ENCODE results near the gene CNBD2.
"Not testable (repeated sequence)": the region's sequence is repeated elsewhere in the genome, so short reads cannot be mapped to it uniquely, and the experiment has no call there.

Gene CNBD2

DNA sequence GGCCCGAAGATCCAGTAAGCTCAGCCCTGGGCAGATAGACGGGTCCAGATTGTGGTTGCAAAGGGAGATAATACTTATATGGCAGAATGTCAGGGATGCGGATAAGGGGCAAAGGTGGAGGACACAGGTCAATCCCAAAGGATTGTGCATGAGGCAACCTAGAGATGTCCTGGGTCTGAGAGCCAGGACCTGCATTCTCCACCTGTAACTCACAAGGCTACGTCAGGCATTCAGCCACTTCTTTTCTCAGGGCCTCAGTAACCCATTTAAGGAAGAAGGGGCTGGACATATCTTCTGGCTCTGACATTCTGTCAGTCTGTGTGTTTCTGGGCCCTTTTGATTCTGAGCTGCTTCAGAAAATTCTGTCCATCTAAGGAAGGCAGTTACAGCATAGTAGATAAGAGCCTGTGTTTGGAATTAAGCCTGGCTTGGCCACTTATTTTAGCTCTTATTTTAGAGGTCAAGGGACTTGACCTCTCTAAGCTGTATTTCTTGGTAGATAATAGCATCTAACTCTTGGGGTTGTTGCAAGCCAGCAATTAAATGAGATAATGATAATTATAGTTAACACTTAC lies 40.2 kb downstream of the CNBD2 start:
- Histone ChIP-seq H3K9me3 (ENCODE audit: control insufficient read depth, low read length) (no peaks in the 10 kb centered on the region), H3K9ac (ENCODE audit: low read length) (no peak overlapping the region), H3K36me3 (ENCODE audit: control insufficient read depth, insufficient read depth, low read length) (no peaks in the 10 kb centered on the region), H3K4me1 (ENCODE audit: control insufficient read depth, insufficient read depth, low read length) (no peaks in the 10 kb centered on the region), H3K27me3 (ENCODE audit: control insufficient read depth, insufficient read depth, low read length) (peaks cover 4% of the 10 kb centered on the region), H3K4me3 (ENCODE audit: low read length) (no peak overlapping the region)

- H3K4me3 ChIP-seq (ENCODE audit: low read length): no peak overlapping the region
- H3K36me3 ChIP-seq (ENCODE audit: control insufficient read depth, insufficient read depth, low read length): no peaks in the 10 kb centered on the region
- H3K4me1 ChIP-seq (ENCODE audit: control insufficient read depth, insufficient read depth, low read length): no peaks in the 10 kb centered on the region
- no peaks in the 10 kb centered on the region for H3K27me3 ChIP-seq (ENCODE audit: control insufficient read depth, insufficient read depth, low read length)
- H3K9ac ChIP-seq (ENCODE audit: low read length): no peak overlapping the region
- H3K9me3 ChIP-seq (ENCODE audit: control insufficient read depth, low read length): no peaks in the 10 kb centered on the region
Measured at GRCh38 chr20:36010076-36010475, 41.7 kb downstream of the CNBD2 start.

GRCh38 chr20:36010825-36011224 lies 42.4 kb downstream of the CNBD2 start:
- H3K9me3 ChIP-seq (ENCODE audit: control insufficient read depth, low read length): no peaks in the 10 kb centered on the region
- H3K4me1 ChIP-seq (ENCODE audit: control insufficient read depth, insufficient read depth, low read length): no peaks in the 10 kb centered on the region
- no peak overlapping the region for H3K4me3 ChIP-seq (ENCODE audit: low read length)
- no peak overlapping the region for H3K9ac ChIP-seq (ENCODE audit: low read length)
- H3K36me3 ChIP-seq (ENCODE audit: control insufficient read depth, insufficient read depth, low read length): no peaks in the 10 kb centered on the region
- no peaks in the 10 kb centered on the region for H3K27me3 ChIP-seq (ENCODE audit: control insufficient read depth, insufficient read depth, low read length)

DNA sequence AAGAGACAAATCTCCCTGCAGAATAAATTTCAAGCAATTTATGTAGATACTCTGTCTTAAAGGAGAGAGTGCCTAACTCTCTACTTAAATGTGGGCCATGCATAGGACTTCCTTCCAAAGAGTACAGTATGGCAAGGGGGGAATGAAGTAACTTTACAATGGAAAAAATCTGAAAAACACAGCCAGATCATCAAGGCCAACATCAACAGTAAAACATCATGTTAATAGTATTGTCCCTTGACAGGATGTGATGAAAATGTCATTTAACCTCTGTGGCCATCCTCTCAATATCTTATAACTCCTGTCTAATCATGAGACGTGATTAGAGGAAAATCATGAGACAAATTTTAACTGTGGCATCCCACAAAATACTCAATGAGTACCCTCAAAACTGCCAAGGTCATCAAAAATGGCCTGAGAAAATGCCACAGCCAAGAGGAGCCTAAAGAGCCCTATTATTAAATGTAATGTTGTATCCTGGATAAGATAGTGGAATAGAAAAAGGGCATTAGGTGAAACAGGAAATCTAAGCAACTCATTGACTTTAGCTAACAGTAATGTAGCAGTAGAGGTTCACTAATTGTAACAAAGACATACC lies 47.5 kb downstream of the CNBD2 start:
- peaks cover 17% of the 10 kb centered on the region for H3K4me1 ChIP-seq (ENCODE audit: control insufficient read depth, insufficient read depth, low read length)
- H3K9me3 ChIP-seq (ENCODE audit: control insufficient read depth, low read length): no peaks in the 10 kb centered on the region
- no peak overlapping the region for H3K4me3 ChIP-seq (ENCODE audit: low read length)
- H3K36me3 ChIP-seq (ENCODE audit: control insufficient read depth, insufficient read depth, low read length): no peaks in the 10 kb centered on the region
- H3K9ac ChIP-seq (ENCODE audit: low read length): no peak overlapping the region
- no peaks in the 10 kb centered on the region for H3K27me3 ChIP-seq (ENCODE audit: control insufficient read depth, insufficient read depth, low read length)

- Histone ChIP-seq H3K36me3 (ENCODE audit: control insufficient read depth, insufficient read depth, low read length) (no peaks in the 10 kb centered on the region), H3K4me3 (ENCODE audit: low read length) (no peak overlapping the region), H3K9ac (ENCODE audit: low read length) (no peak overlapping the region), H3K4me1 (ENCODE audit: control insufficient read depth, insufficient read depth, low read length) (peaks cover 17% of the 10 kb centered on the region), H3K27me3 (ENCODE audit: control insufficient read depth, insufficient read depth, low read length) (no peaks in the 10 kb centered on the region), H3K9me3 (ENCODE audit: control insufficient read depth, low read length) (no peaks in the 10 kb centered on the region)
Measured at GRCh38 chr20:36017048-36017951, 48.9 kb downstream of the CNBD2 start.

DNA sequence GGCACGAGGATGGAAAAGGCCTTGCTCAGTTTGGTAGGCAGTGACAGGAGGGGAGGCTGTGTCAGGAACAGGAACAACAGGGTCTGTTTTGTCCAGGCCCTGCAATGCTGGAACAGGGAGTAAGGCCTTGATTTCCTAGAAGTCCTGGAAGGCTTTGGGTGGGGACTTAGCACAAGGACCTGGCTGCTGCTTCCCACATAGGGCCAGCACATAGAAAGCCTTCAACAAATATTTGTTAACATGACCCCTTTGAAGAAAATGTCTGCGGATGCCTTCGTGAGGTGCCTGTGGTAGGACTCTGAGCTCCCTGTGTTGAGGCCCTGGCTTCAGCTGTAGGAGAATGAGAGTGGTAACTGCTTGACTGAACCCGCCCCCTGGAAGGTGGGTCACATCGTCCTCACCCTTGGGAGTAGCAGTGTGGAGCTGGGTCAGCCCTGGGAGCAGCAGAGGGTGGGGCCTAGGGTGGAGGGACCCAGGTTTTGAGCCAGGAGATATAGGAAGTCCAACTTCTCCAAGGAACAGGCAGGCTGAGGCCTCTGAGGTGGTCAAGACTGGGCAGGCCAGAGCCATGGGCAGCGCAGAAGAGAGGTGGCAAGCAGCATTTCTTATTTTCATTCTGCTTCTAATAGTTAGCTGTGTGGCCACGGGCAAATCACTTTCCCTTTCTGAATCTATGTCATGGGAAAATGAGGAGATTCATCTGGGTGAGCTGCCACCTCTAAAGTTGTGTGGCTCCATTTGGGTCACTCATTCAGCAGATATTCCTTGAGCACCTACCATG lies 50.0 kb downstream of the CNBD2 start:
- Histone ChIP-seq H3K9me3 (ENCODE audit: control insufficient read depth, low read length) (no peaks in the 10 kb centered on the region), H3K36me3 (ENCODE audit: control insufficient read depth, insufficient read depth, low read length) (no peaks in the 10 kb centered on the region), H3K4me3 (ENCODE audit: low read length) (no peak overlapping the region), H3K4me1 (ENCODE audit: control insufficient read depth, insufficient read depth, low read length) (peaks cover 17% of the 10 kb centered on the region), H3K9ac (ENCODE audit: low read length) (no peak overlapping the region), H3K27me3 (ENCODE audit: control insufficient read depth, insufficient read depth, low read length) (no peaks in the 10 kb centered on the region)

- H3K4me1 ChIP-seq (ENCODE audit: control insufficient read depth, insufficient read depth, low read length); H3K27me3 ChIP-seq (ENCODE audit: control insufficient read depth, insufficient read depth, low read length); H3K36me3 ChIP-seq (ENCODE audit: control insufficient read depth, insufficient read depth, low read length): not testable (repeated sequence)
Measured at GRCh38 chr20:36026131-36026530, 57.7 kb downstream of the CNBD2 start.

DNA sequence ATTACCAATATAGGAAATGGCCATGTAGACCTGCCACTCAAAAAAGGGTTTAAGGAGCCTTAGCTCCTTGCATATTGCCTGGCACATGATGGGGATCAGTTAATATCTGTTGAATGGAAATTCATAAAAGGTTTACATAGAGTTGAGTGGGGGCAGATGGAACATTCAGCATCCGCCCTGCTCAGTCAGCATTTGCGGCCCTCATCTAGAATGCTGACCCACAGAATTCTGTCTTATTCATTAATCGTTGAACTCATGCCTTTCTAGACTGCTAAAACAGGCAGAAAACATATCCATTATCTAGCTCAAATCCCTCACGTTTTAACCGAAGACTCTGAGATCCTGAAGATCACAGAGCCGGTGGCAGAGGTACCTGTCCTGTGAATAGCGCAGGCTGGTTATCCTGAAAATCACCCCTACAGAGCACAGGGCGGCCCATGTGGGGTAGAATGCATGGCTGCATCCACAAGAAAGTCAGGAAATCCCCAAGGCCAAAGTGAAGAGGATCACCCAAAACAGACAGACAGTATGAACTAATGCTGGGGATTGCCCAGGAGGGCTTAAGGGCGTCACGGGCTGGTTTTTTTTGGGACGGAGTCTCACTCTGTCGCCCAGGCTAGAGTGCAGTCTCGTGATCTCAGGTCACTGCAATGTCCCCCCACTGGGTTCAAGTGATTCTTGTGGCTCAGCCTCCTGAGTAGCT lies 59.9 kb downstream of the CNBD2 start:
- no peaks in the 10 kb centered on the region for H3K9me3 ChIP-seq (ENCODE audit: control insufficient read depth, low read length)
- H3K9ac ChIP-seq (ENCODE audit: low read length): no peak overlapping the region
- H3K36me3 ChIP-seq (ENCODE audit: control insufficient read depth, insufficient read depth, low read length): no peaks in the 10 kb centered on the region
- no peak overlapping the region for H3K4me3 ChIP-seq (ENCODE audit: low read length)
- H3K27me3 ChIP-seq (ENCODE audit: control insufficient read depth, insufficient read depth, low read length): no peaks in the 10 kb centered on the region
- H3K4me1 ChIP-seq (ENCODE audit: control insufficient read depth, insufficient read depth, low read length): no peaks in the 10 kb centered on the region

More at GRCh38 chr20:36026131-36026530, 57.7 kb downstream of the CNBD2 start:
- not testable (repeated sequence) for H3K4me3 ChIP-seq (ENCODE audit: low read length); H3K9me3 ChIP-seq (ENCODE audit: control insufficient read depth, low read length); H3K9ac ChIP-seq (ENCODE audit: low read length)

DNA sequence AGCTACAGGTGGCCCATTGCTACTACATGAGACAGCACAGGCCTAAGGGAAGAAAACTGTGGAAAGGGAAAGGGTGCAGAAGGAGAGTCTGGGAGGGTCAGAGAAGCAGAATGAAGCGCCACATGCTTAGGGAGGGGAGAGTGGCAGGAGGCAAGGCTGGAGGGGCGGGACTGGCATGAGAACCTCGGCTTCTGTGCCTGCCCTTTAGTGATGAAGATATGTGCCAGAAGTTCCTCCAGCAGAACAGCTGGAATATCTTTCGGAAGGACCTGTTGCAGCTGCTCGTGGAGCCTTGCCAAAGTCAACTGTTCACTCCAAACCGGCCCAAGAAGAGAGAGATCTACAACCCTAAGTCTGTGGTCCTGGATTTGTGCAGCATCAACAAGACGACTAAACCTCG lies 61.8 kb downstream of the CNBD2 start:
- Histone ChIP-seq H3K9me3 (ENCODE audit: control insufficient read depth, low read length) (no peaks in the 10 kb centered on the region), H3K4me1 (ENCODE audit: control insufficient read depth, insufficient read depth, low read length) (no peaks in the 10 kb centered on the region), H3K9ac (ENCODE audit: low read length) (no peak overlapping the region), H3K4me3 (ENCODE audit: low read length) (no peak overlapping the region), H3K36me3 (ENCODE audit: control insufficient read depth, insufficient read depth, low read length) (no peaks in the 10 kb centered on the region), H3K27me3 (ENCODE audit: control insufficient read depth, insufficient read depth, low read length) (no peaks in the 10 kb centered on the region)

- Histone ChIP-seq H3K27me3 (ENCODE audit: control insufficient read depth, insufficient read depth, low read length) (no peaks in the 10 kb centered on the region), H3K36me3 (ENCODE audit: control insufficient read depth, insufficient read depth, low read length) (no peaks in the 10 kb centered on the region), H3K4me1 (ENCODE audit: control insufficient read depth, insufficient read depth, low read length) (no peaks in the 10 kb centered on the region), H3K4me3 (ENCODE audit: low read length) (no peak overlapping the region), H3K9ac (ENCODE audit: low read length) (no peak overlapping the region), H3K9me3 (ENCODE audit: control insufficient read depth, low read length) (no peaks in the 10 kb centered on the region)
Measured at GRCh38 chr20:36031806-36032205, 63.4 kb downstream of the CNBD2 start.

DNA sequence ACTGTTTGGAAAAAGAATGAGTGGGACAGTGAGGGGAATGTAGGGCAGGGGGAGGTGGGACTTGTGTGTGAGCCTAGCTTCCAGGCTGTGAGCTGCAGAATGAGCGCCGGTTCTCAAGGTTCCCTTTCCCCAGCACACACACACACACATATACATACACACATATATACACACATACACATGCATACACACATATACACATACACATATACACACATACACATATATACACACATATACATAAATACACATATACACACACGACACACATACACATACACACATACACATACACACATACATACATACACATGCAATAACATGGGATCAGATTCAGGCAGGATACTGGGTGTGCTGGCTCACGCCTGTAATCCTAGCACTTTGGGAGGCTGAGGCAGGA lies 66.5 kb downstream of the CNBD2 start:
- H3K36me3 ChIP-seq (ENCODE audit: control insufficient read depth, insufficient read depth, low read length): no peaks in the 10 kb centered on the region
- H3K4me3 ChIP-seq (ENCODE audit: low read length): no peak overlapping the region
- no peaks in the 10 kb centered on the region for H3K27me3 ChIP-seq (ENCODE audit: control insufficient read depth, insufficient read depth, low read length)
- H3K9ac ChIP-seq (ENCODE audit: low read length): no peak overlapping the region
- no peaks in the 10 kb centered on the region for H3K4me1 ChIP-seq (ENCODE audit: control insufficient read depth, insufficient read depth, low read length)
- H3K9me3 ChIP-seq (ENCODE audit: control insufficient read depth, low read length): no peaks in the 10 kb centered on the region

All from mucosa of stomach (tissue), 1 donor.